M059J (cell line): ENCODE measurements around the gene SOST. TPM values are rescaled to one million over a fixed set of nuclear protein-coding genes. Genes with fewer than 3 reads are reported as not detected.
A peak's percentile ranks its signal among the peaks of the same experiment; 100 is the strongest.

Experiments used
- DNase-seq: peaks from one replicate; pipeline ENCODE4 v3.0.0-alpha.2; 2012; ENCODE audit warnings: low read depth
- total RNA-seq: library from RNA; depleted of rRNA; stranded (reverse); fragments of >200 nt; shearing (Covaris generic); gene quantifications from 2 replicates; pipeline ENCODE4 v1.2.3, GENCODE V29; 2014

SOST gene
- total RNA-seq, 1 experiment from 2014 or later = not detected

DNA sequence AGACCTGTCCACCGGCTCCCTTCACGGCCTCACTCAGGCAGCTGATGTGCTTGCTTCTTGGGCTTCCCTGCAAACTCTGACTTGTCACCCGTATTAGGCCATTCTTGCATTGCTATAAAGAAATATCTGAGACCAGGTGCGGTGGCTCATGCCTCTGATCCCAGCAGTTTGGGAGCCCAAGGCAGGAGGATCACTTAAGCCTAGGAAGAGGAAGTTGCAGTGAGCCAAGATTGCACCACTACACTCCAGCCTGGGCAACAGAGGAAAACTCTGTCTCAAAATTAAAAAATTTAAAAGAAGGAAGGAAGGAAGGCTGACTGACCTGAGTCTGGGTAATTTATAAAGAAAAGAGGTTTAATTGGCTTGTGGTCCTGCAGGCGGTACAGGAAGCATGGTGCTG, 17.0 kb downstream of the SOST start:
- no peak for DNase-seq

DNA sequence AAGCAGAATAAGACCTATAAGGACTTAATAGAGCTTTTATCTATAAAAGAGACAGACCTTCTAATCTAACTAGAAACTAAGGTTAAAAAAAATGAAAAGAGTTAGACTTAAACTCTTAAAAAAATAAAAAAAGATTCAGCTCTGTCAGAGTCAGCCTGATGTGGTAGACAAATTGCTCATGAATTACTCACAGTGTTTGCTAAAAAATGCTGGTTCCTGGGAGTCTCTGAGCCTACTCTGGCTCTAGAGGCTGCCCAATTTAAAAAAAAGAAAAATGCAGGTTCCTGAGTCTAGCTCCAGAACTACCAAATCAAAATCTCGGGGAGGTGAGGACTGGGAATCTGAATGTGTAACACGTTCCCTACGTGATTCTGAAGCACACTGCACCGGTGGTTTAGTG, 18.1 kb downstream of the SOST start:
- DNase-seq = peak; percentile 59

DNA sequence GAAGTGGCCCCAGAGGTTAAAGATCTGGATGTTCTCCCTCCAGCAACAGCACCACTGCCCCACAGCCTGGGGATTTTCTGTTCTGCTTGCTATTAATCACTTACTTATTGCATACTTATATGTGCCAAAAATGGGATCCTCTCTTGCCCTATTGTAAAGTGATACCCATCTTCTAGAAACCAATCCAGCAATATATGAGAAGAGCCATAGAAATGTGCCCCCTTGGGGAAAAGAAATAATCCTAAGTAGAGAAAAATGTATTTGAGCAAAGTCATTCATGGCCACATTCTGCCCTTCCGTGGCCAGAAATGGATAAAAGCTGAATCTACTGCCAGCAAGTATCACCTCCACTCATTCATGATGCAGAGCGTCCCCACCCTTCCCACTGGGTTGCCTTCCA, 20.9 kb downstream of the SOST start:
- no peak for DNase-seq

DNA sequence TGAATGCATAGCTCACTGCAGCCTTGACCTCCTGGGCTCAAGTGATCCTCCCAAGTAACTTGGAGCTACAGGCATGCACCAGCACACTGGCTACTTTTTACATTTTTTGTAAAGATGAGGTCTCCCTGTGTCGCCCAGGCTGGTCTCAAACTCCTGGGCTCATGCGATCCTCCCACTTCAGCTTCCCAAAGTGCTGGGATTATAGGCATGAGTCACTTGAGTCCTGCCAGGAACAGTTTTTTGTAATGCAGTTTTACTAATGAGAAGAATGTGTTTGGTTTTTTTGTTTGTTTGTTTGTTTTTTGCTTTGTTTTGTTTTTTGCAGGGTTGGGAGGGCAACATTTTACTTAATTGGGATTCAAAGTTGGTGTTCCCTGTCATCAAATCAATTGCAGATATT, 22.2 kb downstream of the SOST start:
- no peak for DNase-seq

GRCh38 chr17:43734376-43734775, 24.2 kb downstream of the SOST start:
- DNase-seq = peak; percentile 77

DNA sequence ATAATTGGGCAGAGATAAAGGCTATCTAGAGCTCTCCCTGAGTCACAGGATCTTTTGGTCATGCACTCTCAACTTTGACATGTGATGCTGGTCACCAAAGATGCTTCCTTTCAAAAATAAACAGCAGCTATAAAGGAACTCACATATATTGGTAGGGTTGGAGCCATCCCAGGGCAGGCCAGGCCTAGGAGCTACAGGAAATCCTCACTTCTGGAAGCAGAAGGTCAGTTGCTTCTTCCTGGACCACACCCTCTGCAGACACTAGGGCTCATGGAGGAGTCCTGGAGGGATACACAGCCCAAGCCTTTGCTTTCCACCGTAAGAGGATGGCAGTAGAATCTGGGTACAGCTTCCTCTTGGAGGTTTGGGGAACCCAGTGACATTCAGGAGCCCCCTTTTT, 24.6 kb downstream of the SOST start:
- peak; percentile 22 for DNase-seq

GRCh38 chr17:43732958-43733357, 25.6 kb downstream of the SOST start:
- DNase-seq = peak; percentile 96

- DNase-seq = no peak
Observed at GRCh38 chr17:43728081-43728480, 30.5 kb downstream of the SOST start.

- DNase-seq = peak; percentile 97
Observed at GRCh38 chr17:43723697-43724359, 34.8 kb downstream of the SOST start.

DNA sequence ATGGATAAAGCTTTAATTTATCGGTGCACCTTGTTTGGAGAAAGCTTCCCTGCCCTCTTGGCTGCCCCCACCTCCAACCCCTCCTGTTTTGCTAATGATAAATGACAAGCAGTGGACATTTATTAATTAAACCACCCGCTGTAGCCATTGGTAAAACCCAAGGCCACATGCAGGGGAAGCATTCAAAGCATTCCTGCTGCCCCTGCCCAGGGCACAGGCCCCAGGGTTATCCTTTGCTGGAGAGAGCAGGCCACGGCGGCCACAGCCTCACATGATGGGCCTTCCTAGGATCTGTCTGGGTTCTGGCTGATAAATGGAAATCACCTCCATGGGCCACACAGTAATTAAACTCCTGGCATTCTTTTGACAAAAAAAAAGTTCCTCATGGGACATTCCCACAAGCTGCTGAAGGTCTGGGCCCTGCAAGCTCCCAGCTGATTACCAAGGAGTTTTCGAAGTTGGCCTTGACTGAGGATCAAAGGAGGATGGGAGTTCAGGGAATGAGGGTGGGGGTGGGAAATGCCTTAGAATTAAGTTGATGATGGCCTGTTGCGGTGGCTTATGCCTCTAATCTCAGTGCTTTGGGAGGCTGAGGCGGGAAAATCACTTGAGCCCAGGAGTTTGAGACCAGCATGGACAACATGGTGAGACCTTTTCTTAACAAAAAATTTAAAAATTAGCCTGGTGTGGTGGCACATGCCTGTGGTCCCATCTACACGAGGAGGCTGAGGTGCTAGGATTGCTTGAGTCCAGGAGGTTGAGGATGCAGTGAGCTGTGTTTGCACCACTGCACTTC, 35.5 kb downstream of the SOST start:
- DNase-seq = no peak

GRCh38 chr17:43722269-43722619, 36.3 kb downstream of the SOST start:
- no peak for DNase-seq

- peak; percentile 48 for DNase-seq
Observed at GRCh38 chr17:43721537-43722268, 36.9 kb downstream of the SOST start.

- peak; percentile 73 for DNase-seq
Observed at GRCh38 chr17:43720311-43721060, 38.1 kb downstream of the SOST start.

- DNase-seq = no peak
Observed at GRCh38 chr17:43719578-43719977, 39.0 kb downstream of the SOST start.

GRCh38 chr17:43718544-43718943, 40.0 kb downstream of the SOST start:
- DNase-seq = no peak

GRCh38 chr17:43717913-43718312, 40.7 kb downstream of the SOST start:
- no peak for DNase-seq

- DNase-seq = peak; percentile 91
Observed at GRCh38 chr17:43714465-43715149, 44.0 kb downstream of the SOST start.

DNA sequence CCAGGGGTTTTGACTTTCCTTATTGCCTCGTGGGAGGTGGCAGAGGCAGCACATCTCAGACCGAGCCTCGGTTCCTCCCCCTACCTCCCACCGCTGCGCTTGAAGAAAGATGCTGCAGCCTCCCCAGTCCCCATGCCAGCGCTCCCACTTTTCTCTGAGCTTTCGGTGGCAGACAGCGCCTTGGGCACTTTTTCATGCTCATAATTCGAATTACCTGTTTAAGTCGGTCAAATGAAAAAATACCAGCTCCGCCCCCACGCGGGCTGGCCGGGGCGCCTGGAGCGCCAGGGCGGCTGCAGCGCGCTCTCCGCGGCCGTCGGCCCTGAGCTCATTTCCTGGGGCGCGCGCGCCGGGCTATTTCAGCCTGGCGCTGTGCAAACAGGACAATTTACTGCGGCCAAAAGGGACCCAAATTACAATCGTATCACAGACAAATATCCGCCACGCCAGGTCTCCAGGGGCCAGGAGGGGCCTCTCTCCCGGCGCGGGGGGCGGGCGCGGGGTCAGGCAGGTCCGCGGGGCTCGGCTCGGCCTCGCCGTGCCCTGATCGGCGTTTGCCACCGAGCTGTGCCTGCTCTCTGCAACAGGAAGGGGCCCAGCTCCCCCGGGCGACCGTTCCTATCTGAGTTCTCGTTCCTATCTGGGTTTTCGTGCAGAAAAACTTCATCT, 45.0 kb downstream of the SOST start:
- peak; percentile 47 for DNase-seq

- no peak for DNase-seq
Observed at GRCh38 chr17:43712397-43712796, 46.2 kb downstream of the SOST start.

DNA sequence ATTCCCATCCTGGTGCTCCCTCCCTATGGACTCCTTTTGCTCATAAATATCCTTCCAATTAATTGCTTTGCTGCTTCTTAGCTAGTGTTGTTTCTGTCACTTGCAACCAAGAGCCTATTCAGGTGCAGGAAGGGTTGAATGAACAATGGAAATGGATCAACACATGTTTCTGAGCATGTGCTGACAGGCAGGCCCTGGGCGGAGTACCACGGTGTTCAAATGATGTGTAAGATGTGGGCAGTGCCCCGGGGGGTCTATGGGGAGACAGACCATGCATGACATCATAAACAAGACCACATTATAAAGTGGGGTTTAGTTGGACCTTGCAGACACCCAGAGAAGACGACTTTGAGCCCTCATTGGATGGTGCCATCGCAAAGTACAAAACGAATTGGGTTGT, 48.5 kb downstream of the SOST start:
- DNase-seq = no peak

GRCh38 chr17:43709210-43709609, 49.4 kb downstream of the SOST start:
- DNase-seq = no peak
